Superior temporal gyrus (tissue), 1 donor: Measurements from ENCODE around the gene EFCAB6.

ENCODE experiments used
- DNase-seq: peaks from one replicate; pipeline ENCODE4 v3.0.0-alpha.2; 2016; ENCODE audit errors: extremely low spot score

EFCAB6 gene

DNA sequence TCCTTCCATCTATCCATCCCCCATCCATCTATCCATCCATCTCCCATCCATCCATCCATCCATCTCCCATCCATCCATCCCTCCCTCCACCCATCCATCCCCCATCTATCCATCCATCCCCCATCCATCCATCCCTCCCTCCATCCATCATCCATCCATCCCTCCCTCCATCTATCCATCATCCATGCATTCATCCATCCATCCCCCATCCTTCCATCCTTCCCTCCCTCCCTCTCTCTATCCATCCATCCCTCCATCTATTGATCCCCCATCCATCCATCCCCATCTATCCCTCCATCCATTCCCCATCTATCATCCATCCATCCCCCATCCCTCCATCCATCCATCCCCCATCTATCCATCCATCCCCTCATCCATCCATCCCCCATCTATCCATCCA, 303.6 kb downstream of the EFCAB6 start:
- no peak for DNase-seq

DNA sequence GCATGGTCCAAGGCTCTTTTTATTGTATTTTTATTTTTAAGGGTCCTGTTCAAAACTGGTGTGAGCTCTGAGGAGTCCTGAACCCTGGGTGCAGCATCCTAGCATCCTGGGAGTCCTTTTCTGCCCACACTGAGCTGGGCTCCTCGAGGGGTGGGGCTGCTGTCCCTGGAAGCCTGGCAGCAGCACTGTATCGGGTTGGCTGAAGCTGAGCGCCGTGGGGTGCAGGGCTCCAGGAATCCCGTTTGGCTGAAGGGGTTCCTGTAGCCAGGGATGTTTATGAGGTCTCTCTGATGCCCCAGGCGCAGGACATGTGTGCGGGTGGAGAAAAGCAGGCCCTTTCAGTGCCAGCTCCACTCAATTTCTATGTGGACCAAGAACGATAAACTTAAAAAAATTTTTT, 304.9 kb downstream of the EFCAB6 start:
- DNase-seq = no peak

DNA sequence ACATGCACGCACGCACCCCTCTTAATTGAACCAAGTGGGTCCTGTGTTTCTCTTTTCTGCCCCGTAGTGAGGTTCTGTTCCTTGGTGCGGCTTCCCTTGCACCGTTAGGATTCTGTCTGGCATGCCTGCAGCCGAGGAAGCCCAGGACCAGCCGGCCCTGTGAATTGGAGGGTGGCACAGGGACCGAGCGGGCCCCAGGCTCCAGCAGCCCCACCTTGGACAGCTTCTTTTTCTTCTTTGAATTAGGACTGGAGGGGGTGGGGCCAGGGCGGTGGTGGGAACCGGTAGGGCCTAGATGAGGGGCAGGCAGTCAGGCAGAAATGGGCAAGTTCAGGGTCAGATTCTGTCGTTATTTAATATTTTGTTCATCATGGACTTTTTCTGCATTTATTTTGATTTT, 305.6 kb downstream of the EFCAB6 start:
- DNase-seq = no peak

DNA sequence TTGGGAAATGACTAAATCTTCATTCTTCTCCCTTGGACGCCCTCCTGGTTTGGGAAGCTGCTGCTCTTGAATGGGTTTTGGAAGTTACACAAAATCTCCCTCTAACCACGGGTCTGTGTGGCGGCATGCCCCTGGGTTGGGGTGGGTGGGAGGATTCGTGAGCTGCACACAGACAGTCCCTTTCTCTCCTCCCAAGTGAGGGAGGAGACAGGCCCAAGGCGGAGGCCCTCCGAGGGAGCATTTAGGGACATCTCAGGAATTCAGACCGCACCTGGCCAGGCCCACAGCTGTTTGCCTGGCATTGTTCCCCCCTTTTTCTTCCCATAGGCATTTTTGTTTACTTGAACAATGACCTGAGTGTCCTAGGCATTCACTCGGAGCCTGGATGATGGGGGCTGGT, 306.2 kb downstream of the EFCAB6 start:
- no peak for DNase-seq

DNA sequence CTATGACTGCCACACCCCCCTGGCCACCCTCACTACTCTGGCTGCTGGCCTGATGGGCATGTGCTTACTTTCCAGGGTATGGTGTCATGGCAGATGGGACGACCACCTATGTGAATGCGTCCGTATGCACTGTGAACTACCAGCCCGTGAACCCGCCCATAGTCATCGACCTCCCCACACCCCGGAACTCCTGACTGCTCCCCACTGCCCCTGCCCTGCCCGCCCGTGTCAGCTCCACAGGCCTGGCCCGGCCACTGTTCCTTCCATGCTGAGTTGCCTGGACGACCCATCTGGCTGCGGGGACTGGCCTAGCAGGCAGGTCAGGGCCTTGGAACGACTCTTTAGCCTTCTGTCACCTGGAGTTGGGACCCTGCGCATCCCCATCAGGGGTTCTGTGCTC, 306.7 kb downstream of the EFCAB6 start:
- no peak for DNase-seq

DNA sequence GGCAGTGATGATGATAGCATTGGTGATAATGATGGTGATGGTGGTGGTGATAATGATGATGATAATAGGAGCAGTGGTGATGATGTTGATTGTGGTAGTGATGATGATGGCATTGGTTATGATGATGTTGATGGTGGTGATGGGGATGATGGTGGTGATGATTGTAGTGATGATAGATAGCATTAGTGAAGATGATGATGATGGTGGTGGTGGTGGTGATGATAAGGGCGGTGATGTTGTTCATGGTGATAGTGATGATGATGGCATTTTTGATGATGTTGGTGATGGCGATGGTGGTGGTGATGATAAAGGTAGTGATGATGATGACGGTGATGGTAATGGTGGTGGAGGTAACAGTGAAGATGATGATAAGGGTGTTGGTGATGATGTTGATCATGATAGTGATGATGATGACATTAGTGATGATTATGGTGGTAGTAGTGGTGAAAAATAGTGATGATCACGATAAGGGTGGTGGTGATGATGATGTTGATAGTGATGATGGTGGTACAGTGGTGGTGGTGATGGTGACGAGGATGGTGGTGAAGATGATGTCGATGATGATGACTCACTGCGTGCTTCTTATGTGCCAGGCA, 307.3 kb downstream of the EFCAB6 start:
- DNase-seq = no peak

DNA sequence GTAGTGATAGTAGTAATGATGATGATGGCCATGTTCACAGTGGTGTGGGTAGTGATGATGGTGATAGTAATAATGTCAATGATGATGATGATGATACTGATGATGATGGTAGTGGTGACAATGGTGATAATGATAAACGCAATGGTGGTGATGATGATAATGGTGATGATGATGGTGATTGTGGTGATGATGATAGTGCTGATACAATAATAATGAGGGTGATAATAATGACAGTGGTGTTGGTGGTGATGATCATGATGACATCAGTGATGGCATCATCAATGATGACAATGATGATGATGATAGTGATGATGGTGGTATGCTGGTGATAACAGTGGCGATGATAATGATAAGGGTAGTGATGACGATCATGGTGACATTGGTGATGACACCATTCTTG, 308.0 kb downstream of the EFCAB6 start:
- DNase-seq = no peak

DNA sequence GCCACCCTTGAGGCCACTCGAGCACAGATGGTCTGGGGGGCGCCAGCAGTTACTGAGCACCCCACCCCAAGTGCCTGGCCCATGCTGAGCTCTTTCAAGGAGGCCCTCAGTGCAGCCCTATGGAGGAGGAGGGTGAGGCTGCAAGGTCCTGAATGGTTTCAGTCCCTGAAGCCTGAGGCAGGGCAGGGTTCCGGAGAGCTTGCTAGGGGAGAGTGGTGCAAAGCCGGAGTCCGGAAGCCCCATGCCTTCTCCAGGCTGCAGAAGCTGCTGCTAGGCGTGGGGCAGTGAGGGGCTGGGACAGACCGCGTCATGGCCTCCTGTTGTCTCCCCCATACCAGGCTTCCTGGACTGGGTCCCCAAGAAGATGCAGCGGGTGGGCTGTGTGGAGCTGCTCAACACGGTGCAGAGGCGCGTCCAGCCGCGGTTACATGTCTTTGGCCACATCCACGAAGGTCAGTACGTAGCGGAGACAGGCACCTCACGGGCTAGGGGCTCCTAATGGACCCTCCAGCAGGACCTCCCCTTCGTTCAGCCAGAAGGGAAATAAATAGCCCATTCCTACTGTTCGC, 309.7 kb downstream of the EFCAB6 start:
- DNase-seq = no peak

DNA sequence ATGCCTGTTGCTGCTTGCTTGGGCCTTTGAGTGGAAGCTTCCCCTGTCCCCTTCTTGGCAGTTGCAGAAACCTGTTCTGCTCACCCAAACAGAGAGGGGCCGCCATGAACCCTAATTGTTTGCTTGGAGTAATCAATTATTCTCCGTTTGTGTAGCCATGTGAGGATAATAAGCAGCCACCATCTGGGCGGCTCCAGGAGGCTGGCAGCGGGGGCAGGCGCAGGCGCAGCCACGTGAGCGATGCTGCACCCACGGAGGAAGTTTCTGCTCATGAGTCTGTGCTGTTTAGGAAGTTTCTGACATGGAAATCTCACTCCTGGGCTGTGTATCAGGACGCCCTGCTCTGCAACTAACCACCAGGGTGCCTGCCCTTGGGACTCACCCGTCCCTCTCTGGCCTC, 310.2 kb downstream of the EFCAB6 start:
- peak; percentile 41 for DNase-seq

DNA sequence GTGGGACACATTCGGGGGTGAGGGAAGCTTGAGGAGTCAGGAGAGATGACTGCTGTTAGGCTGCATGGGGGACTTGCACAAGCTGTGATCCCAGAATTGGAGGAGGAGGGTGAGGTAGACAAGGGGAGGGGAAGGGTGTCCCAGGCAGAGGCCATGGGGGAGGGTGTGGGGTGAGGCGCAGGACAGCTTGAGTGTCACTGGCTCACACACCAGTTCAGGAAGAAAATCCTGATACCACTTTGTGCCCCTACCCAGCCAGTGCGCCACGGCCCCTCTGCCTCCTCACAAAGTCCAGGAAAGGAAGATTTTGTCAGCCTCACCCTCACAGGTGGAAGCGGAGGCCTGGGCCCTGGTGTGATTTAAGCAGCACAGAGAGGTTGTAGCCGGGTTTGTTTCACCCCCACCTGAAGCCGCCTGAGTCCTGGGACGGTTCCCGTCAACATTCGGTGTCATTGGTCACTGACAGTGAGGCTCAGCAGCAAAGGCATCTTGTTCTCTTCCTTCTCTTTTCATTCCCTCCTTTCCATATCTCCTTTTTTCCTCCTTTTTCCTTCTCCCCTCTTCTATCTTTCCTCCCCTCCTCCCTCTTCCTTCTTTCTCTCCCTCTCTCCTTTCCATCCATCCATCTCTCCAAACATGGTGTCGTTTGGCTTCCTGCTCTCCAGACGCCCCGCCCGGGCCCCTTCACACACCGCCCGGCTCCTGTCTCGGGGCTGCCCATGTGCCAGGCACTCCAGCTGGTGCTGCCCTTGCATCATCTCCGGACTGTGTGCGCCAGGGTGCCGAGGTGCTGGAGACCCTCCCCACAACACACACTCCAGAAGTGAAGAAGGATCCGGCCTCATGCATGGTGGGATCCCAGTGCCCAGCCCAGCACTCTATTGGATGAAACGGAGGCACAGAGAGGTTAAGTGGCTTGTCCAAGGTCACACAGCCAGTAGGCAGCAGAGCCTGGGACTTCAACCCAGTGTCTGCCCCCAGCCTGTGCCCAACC, 311.0 kb downstream of the EFCAB6 start:
- DNase-seq = no peak

DNA sequence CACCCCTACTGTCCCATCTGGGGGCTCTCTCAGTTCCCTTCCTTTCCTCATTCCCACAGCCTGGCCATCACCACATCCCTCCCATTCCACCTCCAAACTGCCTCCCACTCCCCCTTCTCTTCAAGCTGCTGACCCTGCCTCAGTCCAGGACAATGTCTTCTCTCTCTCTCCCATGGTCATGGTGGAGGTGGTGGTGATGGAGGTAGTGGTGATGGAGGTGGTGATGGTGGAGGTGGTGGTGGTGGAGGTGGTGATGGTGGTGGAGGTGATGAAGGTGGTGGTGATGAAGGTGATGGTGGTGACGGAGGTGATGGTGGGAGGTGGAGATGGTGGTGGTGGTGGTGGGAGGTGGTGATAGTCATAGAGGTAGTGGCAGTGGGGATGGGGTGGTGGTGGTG, 313.2 kb downstream of the EFCAB6 start:
- no peak for DNase-seq

DNA sequence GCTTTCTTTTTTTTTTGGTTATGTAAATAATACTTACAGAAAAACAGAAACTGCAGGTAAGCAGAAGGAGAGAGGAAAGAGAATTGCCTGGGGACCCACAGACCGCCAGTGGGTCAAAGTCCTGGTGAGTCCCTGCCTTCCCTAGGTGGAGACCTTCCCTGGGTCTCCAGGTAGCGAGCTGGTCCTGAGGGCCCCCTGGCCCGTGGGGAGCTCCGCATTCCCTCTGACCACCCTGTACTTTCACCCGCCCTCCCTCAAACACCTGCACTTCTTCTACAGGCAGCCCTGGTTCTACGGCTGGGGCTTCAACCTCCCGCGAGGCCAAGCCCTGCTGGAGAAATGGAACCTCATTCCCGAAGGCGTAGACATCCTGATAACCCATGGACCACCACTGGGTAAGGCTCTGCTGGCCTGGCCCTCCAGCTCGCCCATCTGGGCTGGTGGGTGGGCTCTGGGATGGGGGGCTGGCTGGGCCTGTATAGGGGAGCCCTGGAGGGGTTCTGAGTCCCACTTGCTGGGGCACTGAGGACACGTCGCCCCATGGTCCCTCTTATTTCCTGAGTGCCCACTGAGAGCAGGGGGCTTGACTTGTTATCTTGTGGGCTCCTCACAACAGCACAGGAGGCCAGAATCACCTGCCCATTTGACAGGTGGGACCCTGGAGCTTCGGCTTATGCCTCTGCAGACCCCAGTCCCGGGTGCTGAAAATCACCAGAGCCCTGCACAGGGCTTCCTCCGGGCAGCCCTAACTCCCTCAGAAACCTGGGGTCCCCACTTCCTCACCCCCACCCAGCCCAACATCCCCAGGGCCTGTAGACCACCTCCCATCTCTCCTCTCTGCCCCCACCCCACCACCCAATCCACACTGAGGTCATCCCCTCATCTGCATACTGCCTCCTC, 313.9 kb downstream of the EFCAB6 start:
- no peak for DNase-seq

DNA sequence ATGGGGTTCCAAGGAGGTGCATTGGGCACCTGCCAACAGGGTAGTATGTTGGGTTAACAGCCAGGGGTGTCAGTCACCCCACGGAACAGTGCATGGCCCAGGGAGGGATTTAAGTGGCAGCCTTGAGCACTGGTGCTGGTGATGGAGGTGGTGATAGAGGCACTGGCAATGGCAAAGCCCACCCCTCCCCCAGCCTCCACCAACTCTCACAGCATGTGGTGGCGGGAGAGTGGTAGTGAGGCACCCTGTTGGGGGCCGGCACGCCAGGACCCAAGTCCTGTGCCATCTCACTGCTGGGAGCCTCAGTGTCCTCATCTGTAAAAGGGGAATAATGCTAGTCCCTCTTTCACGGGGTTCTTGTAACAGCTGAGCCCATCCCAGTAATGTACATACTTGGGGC, 318.8 kb downstream of the EFCAB6 start:
- DNase-seq = no peak

DNA sequence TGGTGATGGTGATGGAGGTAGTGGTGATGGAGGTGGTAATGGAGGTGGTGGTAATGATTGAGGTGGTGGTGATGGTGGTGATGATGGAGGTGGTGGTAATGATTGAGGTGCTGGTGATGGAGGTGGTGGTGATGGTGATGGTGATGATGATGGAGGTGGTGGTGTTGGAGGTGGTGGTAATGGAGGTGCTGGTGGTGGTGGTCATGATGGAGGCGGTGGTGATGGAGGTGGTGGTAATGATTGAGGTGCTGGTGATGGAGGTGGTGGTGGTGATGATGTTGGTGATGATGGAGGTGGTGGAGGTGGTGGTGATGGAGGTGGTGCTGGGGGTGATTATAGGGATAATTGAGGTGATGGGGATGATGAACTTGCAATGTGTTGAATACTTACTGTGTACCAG, 320.4 kb downstream of the EFCAB6 start:
- no peak for DNase-seq

DNA sequence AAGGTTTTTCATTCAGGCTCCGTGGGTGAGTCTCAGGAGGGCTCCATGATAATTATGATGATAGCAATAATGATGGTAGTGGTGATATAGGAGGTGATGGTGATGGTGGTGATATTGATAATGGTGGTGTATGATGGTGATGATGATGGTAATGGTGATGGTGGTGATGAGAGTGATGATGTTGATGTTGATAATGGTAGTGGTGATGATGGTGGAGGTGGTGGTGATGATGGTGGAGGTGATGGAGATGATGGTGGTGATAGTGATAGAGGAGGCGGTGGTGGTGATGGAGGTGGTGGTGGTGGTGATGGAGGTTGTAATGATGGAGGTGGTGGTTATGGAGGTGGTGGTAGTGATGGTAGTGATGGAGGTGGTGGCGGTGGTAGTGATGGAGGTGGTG, 320.9 kb downstream of the EFCAB6 start:
- DNase-seq = no peak

DNA sequence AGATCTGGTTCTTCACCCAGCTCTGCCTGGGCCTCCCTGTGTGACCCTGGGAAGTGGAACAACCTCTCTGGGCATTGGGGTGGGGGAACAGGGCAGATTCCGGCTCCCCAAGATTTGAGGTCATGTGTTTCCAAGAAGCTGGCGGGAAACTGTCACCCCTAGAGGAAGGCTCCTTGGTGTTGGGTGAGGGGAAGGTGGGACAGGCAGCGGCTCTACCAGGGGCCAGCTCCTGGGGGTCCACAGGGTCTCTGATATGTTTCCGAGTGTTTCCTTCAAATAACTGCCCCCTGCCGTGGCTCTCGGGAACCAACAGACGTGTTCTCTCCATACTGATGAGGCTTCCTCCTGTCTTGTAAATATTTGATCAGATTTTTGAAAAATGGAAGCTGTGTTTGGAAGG, 321.8 kb downstream of the EFCAB6 start:
- no peak for DNase-seq

DNA sequence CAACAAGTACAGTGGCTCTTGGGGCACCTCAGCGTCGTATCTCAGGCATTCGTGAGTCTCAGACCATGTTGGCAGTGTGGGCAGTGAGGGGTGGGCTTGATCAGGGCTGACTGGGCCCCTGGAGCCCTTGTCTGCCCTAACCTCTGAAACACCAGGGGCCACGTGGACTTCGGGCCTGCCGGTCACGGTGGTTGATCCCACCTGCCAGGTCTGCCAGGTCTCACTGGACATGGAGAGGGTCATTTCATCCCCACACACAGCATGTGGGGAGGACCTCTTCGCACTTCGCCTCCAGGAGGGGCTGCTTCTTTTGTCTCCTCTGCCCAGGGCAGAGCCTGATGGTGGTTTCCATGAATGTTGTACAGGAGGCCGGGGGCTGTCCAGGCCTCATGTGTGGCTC, 323.2 kb downstream of the EFCAB6 start:
- no peak for DNase-seq

DNA sequence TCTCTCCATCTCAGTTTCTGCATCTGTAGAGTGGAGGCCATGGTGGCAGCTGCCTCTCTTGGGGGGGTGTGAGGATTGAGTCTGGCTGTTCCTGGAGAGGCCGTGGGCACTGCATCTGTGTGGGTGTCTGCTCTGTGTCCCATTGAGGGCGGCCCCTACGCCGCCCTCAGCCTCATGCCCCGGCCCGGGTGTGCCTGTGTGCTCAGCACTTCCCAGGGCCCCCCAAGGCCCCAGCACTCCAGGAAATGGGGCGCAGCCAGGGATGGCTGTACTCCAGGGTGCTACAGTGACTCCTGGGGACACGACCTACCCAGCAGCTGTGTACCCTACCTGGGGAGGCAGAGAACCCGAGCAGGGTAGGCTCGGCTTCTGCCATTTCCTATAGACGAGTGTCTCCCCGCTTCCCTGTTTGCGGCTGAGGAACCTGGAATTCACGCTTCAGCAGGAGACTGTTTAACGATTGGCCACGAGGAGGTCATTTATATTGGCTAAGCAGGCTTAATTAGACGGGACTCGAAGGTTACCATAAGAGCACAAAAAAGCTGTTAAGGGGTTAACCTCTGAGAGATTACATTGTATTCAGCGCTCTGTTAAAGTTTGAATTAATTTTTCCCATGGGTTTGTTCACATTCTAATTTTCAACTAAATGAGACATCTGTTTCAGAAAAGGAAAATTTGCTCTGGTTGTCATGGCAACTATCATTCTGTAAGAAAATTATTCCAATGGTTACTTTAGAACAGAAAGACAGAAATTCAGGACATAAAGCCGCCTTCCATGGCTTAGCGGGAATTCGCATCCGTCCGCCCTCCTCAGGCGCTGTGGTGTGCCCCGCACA, 323.9 kb downstream of the EFCAB6 start:
- peak; percentile 72 for DNase-seq

DNA sequence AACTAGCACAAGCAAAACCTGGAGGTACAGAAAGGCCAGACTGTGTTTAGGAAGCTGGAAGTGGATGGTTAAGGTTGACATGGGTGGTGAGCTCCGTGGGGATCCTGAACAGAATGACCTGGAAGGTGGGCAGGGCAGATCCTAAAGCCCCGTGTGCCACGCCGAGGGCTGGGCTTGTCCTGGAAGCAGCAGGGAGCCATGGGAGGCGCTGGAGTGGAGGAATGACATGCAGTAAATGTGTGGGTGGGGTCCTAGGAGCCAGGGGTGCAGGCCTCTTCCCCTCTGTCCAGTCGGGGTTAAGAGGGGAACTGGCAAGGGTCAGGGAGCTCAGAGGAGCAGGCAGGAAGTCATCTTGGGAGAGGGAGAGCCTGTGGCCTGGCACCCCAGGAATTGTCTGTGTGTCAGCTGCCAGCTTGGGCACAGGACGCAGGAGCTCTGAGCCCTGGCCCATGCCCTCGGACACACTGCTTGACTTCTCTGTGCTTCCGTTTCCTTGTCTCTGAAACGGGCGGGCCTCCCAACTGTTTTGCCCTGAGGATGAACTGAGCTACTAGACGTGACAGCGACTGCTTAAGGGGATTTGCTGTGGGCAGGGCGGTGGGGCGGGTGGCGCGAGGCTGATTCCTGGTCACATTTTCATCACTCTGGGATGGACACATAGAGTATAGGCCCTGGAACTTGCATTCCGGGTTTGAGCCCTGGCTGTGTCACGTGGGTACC, 324.6 kb downstream of the EFCAB6 start:
- no peak for DNase-seq

DNA sequence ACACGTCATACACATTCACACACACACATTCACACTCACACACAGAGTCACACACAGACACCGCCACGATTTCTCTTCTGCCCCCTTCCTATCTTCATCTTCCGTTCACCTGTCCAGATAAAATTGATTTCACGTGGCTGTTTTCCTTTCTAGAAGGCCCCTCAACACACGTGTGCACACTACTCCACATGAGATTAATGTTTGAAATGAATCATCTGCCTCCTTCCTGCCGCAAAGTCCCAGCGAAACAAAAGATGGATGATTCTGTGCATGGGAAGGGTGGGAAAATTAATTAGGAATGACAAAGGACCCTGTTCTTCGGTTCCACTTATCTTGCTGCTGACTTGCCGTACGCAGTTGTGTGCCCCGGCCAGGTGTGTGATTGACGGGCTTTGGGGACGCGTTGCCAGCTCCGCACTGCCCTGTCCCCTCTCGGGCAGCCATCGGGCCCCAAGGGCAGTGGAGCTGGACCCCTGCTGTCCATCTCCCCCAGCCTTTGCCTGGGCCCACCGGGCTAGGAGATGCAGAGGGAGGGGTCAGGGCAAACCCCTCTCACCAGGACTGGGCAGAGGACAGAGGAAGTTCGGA, 326.5 kb downstream of the EFCAB6 start:
- DNase-seq = no peak
